8988T (cell line): ENCODE measurements around the gene APMAP.

Experiments used
- DNase-seq: peaks from one replicate; pipeline ENCODE4 v3.0.0; 2011

APMAP gene

GRCh38 chr20:24985802-24986201 is 6.7 kb downstream of the APMAP start:
- no peak for DNase-seq

GRCh38 chr20:24984961-24985640 is 7.5 kb downstream of the APMAP start:
- DNase-seq: no peak

GRCh38 chr20:24983896-24984295 is 8.7 kb downstream of the APMAP start:
- DNase-seq: no peak

- DNase-seq: no peak
These were observed 10.8 kb downstream of the APMAP start for GRCh38 chr20:24981790-24982189.

- no peak for DNase-seq
These were observed 11.3 kb downstream of the APMAP start for GRCh38 chr20:24981282-24981681.

- no peak for DNase-seq
These were observed 12.1 kb downstream of the APMAP start for GRCh38 chr20:24980291-24981053.

GRCh38 chr20:24979036-24979960 is 13.3 kb downstream of the APMAP start:
- DNase-seq: no peak

- DNase-seq: no peak
These were observed 14.0 kb downstream of the APMAP start for GRCh38 chr20:24978513-24978912.

- no peak for DNase-seq
These were observed 14.8 kb downstream of the APMAP start for GRCh38 chr20:24977797-24978196.

- DNase-seq: no peak
These were observed 15.2 kb downstream of the APMAP start for GRCh38 chr20:24977336-24977735.

GRCh38 chr20:24972341-24972740 is 20.2 kb downstream of the APMAP start:
- no peak for DNase-seq

GRCh38 chr20:24971376-24972101 is 21.0 kb downstream of the APMAP start:
- DNase-seq: no peak

- DNase-seq: no peak
These were observed 21.8 kb downstream of the APMAP start for GRCh38 chr20:24970754-24971153.

- DNase-seq: no peak
These were observed 22.5 kb downstream of the APMAP start for GRCh38 chr20:24970030-24970553.

GRCh38 chr20:24969186-24970029 is 23.1 kb downstream of the APMAP start:
- DNase-seq: no peak

- no peak for DNase-seq
These were observed 24.2 kb downstream of the APMAP start for GRCh38 chr20:24968278-24968800.

- no peak for DNase-seq
These were observed 26.1 kb downstream of the APMAP start for GRCh38 chr20:24966317-24967012.

GRCh38 chr20:24965065-24965919 is 27.3 kb downstream of the APMAP start:
- DNase-seq: no peak

- DNase-seq: no peak
These were observed 28.1 kb downstream of the APMAP start for GRCh38 chr20:24964506-24964840.
